ENCODE measurements around the gene CACNA1I. TPM values are rescaled to one million over a fixed set of nuclear protein-coding genes. Genes with fewer than 3 reads are reported as not detected.

Gene CACNA1I
- total and polyA plus RNA-seq, 2 donors (not counting 1 experiment from before 2014, with no cell fraction given) = 0.07 to 0.25 TPM

GRCh38 chr22:39643311-39644083 lies 72.9 kb downstream of the CACNA1I start:
- no peak overlapping the region for H3K27ac Mint-ChIP-seq
- peaks cover 12% of the 10 kb centered on the region for H3K27me3 Mint-ChIP-seq
- Histone ChIP-seq H3K9me3 (ENCODE audit: control extremely low read depth in 1 of 3, control insufficient read depth in 2 of 3, insufficient read depth in 1 of 3, low read length in 2 of 3) (peaks cover 0 to 14% (median 2%) of the 10 kb centered on the region in 3 donors), H3K4me2 (replicated peaks; ENCODE audit: low read depth, low read length, poor library complexity, severe bottlenecking) (no peak overlapping the region), H3K9ac (ENCODE audit: low read length) (no peak overlapping the region), H3K27ac (ENCODE audit: low read length in 2 of 2) (no peak overlapping the region), H3K79me2 (ENCODE audit: control insufficient read depth, insufficient read depth, low read length) (no peaks in the 10 kb centered on the region), H2AFZ (ENCODE audit: insufficient read depth, low read depth, low read length, poor library complexity, severe bottlenecking) (no peak overlapping the region), H3K4me1 (ENCODE audit: control insufficient read depth in 2 of 2, insufficient read depth in 2 of 2, low read length in 2 of 2) (no peaks in the 10 kb centered on the region), H3K4me3 (ENCODE audit: control extremely low read depth in 1 of 5, extremely low read depth in 1 of 5, insufficient read depth in 1 of 5, low read depth in 2 of 5, low read length in 4 of 5) (no peak overlapping the region), H3K27me3 (replicated peaks in 1 of 4; ENCODE audit: control extremely low read depth in 1 of 4, control insufficient read depth in 3 of 4, insufficient read depth in 4 of 4, low read length in 3 of 4) (peaks cover 0 to 6% (median 2%) of the 10 kb centered on the region in 4 experiments), H4K20me1 (ENCODE audit: control insufficient read depth, insufficient read depth, low read length, poor library complexity, severe bottlenecking) (no peaks in the 10 kb centered on the region), H3K36me3 (replicated peaks in 1 of 2; ENCODE audit: control extremely low read depth in 1 of 2, control insufficient read depth in 1 of 2, extremely low read depth in 1 of 2, insufficient read depth in 2 of 2, low read length in 1 of 2) (no peaks in the 10 kb centered on the region)
- DNase-seq (no peak), ATAC-seq (ENCODE audit: low read depth) (no peak)
- H3K9me3 Mint-ChIP-seq (ENCODE audit: insufficient read depth) = no peaks in the 10 kb centered on the region
- TF ChIP-seq EZH2 (IDR thresholded peaks at IDR 0.05; ENCODE audit: borderline replicate concordance, insufficient read depth, low read depth, low read length, poor library complexity, severe bottlenecking) (no peak), CTCF (IDR thresholded peaks at IDR 0.05) (no peak)
- H3K4me3 Mint-ChIP-seq = no peak overlapping the region
- 68% methylated on average over 9 of the region's 9 CpGs for WGBS (ENCODE audit: insufficient coverage)
- intact Hi-C loops (cut with micrococcal nuclease) = no loop called here
- no peaks in the 10 kb centered on the region for H3K4me1 Mint-ChIP-seq
- POLR2A ChIA-PET = no interaction called here
- CTCF ChIA-PET = no interaction called here

- no peak overlapping the region for H3K4me3 ChIP-seq (ENCODE audit: control extremely low read depth in 1 of 5, extremely low read depth in 1 of 5, insufficient read depth in 1 of 5, low read depth in 2 of 5, low read length in 4 of 5)
- H3K4me3 Mint-ChIP-seq = no peak overlapping the region
- DNase-seq (no peak), ATAC-seq (ENCODE audit: low read depth) (no peak)
- H3K27me3 Mint-ChIP-seq = peaks cover 12% of the 10 kb centered on the region
- H3K4me1 ChIP-seq (ENCODE audit: control insufficient read depth in 2 of 2, insufficient read depth in 2 of 2, low read length in 2 of 2) = no peaks in the 10 kb centered on the region
- H3K27me3 ChIP-seq (replicated peaks in 1 of 4; ENCODE audit: control extremely low read depth in 1 of 4, control insufficient read depth in 3 of 4, insufficient read depth in 4 of 4, low read length in 3 of 4) = peaks cover 0 to 4% (median 1%) of the 10 kb centered on the region in 4 experiments
- TF ChIP-seq CTCF (IDR thresholded peaks at IDR 0.05) (no peak), EZH2 (IDR thresholded peaks at IDR 0.05; ENCODE audit: borderline replicate concordance, insufficient read depth, low read depth, low read length, poor library complexity, severe bottlenecking) (no peak)
- H4K20me1 ChIP-seq (ENCODE audit: control insufficient read depth, insufficient read depth, low read length, poor library complexity, severe bottlenecking) = no peaks in the 10 kb centered on the region
- H2AFZ ChIP-seq (ENCODE audit: insufficient read depth, low read depth, low read length, poor library complexity, severe bottlenecking) = no peak overlapping the region
- WGBS (ENCODE audit: insufficient coverage) = 62% methylated on average over 4 of the region's 6 CpGs
- ChIA-PET CTCF (no interaction called here), POLR2A (no interaction called here)
- no peaks in the 10 kb centered on the region for H3K9me3 Mint-ChIP-seq (ENCODE audit: insufficient read depth)
- no peak overlapping the region for H3K4me2 ChIP-seq (replicated peaks; ENCODE audit: low read depth, low read length, poor library complexity, severe bottlenecking)
- no peak overlapping the region for H3K27ac ChIP-seq (ENCODE audit: low read length in 2 of 2)
- H3K9me3 ChIP-seq (ENCODE audit: control extremely low read depth in 1 of 3, control insufficient read depth in 2 of 3, insufficient read depth in 1 of 3, low read length in 2 of 3) = peaks cover 0 to 6% (median 0%) of the 10 kb centered on the region in 3 donors
- intact Hi-C loops (cut with micrococcal nuclease) = no loop called here
- no peaks in the 10 kb centered on the region for H3K79me2 ChIP-seq (ENCODE audit: control insufficient read depth, insufficient read depth, low read length)
- no peaks in the 10 kb centered on the region for H3K4me1 Mint-ChIP-seq
- no peak overlapping the region for H3K9ac ChIP-seq (ENCODE audit: low read length)
- H3K27ac Mint-ChIP-seq = no peak overlapping the region
- H3K36me3 ChIP-seq (replicated peaks in 1 of 2; ENCODE audit: control extremely low read depth in 1 of 2, control insufficient read depth in 1 of 2, extremely low read depth in 1 of 2, insufficient read depth in 2 of 2, low read length in 1 of 2) = no peaks in the 10 kb centered on the region
These were observed 75.0 kb downstream of the CACNA1I start for GRCh38 chr22:39645532-39645931.

All from B cell (primary cell).